Psoas muscle (tissue), 8 donors: Measurements from ENCODE around the gene DNAJC28. TPM values are rescaled to one million over a fixed set of nuclear protein-coding genes. Genes with fewer than 3 reads are reported as not detected.

Experiments used
- ATAC-seq, 4 donors: fragments of 200-7000 bp; cut with Tn5 transposase; one replicate each; pipeline ENCODE4 v1.9.1; 2020; ENCODE audit warnings: moderate library complexity in 3 of 4, mild to moderate bottlenecking in 2 of 4
- DNase-seq, 2 donors: peaks; one replicate each; pipeline ENCODE4 v3.0.0-alpha.2; 2020
- H3K27ac ChIP-seq: fragments of 200-600 bp; one replicate; pipeline ENCODE4 v1.8.0; 2022
- H3K27me3 ChIP-seq, 3 donors: fragments of 200-600 bp in 1 of 3; one replicate each; pipeline versions ENCODE4 v1.6.1 to v1.8.0; 2013 to 2022; ENCODE audit warnings: low read length in 2 of 3, mild to moderate bottlenecking in 2 of 3, moderate library complexity in 1 of 3; ENCODE audit not compliant: insufficient read depth in 3 of 3
- H3K36me3 ChIP-seq, 2 donors: fragments of 200-600 bp in 1 of 2; one replicate each; pipeline versions ENCODE4 v1.6.1 to v1.8.0; 2013 to 2022; ENCODE audit warnings: low read depth in 1 of 2, mild to moderate bottlenecking in 1 of 2, moderate library complexity in 1 of 2; ENCODE audit not compliant: insufficient read depth in 1 of 2
- H3K4me1 ChIP-seq: fragments of 200-600 bp; one replicate; pipeline ENCODE4 v1.8.0; 2022
- H3K4me3 ChIP-seq: fragments of 200-600 bp; one replicate; pipeline ENCODE4 v1.8.0; 2022; ENCODE audit warnings: mild to moderate bottlenecking
- H3K9me3 ChIP-seq: fragments of 200-600 bp; one replicate; pipeline ENCODE4 v1.8.0; 2022
- WGBS, 3 donors: extraction: QIAGEN DNeasy Blood & Tissue Kit; methylation state at CpG; one replicate each; pipeline versions ENCODE4 v1.1.6 to v1.1.7; 2013; 5-methylcytosine and 5-hydroxymethylcytosine counted together
- intact Hi-C, 2 donors: fragments of 100-400 bp; cut with DNase I; formaldehyde crosslinking; loops; one replicate each; pipeline versions ENCODE4 v1.11.0 to v1.14.2; 2022
- polyA plus RNA-seq, 3 donors: library from polyadenylated mRNA; stranded (reverse); fragments of 200-250 nt; gene quantifications; one replicate each; pipeline ENCODE4 v1.2.3, GENCODE V29; 2013
- total RNA-seq, 4 donors: library from RNA; stranded (reverse); fragmentation: NEBNext Ultra II Directional in 2 of 4; extraction: Animal tissue kit (Norgen Biotek cat#: 25700) in 2 of 4; gene quantifications; one replicate each; pipeline versions ENCODE4 v1.2.1 to v1.2.4, GENCODE V29; 2021 to 2023
- TF ChIP-seq, protein P1 (sequence below): fragments of 200-600 bp; IDR thresholded peaks from one replicate; pipeline ENCODE4 v1.8.0; 2022; ENCODE audit warnings: antibody characterized with exemption
- donor health status: healthy with polysubstance abuse.
- donor health status: DM: no; HTN: no; CAD: no; lungs with moderate emphysema.
- donor health status: Bipolar disorder and iron deficiency.
- donor health status: healthy.
- donor health status: DM: yes; HTN: yes; CAD: no.
- donor health status: DM: no; HTN: no; CAD: no.
- donor health status: DM: no; HTN: no; CAD: no.
- donor health status: DM: yes; HTN: yes; CAD: no.

Gene DNAJC28
- total and polyA plus RNA-seq, 7 donors: 2.9 to 7.6 (median 3.2) TPM

DNA sequence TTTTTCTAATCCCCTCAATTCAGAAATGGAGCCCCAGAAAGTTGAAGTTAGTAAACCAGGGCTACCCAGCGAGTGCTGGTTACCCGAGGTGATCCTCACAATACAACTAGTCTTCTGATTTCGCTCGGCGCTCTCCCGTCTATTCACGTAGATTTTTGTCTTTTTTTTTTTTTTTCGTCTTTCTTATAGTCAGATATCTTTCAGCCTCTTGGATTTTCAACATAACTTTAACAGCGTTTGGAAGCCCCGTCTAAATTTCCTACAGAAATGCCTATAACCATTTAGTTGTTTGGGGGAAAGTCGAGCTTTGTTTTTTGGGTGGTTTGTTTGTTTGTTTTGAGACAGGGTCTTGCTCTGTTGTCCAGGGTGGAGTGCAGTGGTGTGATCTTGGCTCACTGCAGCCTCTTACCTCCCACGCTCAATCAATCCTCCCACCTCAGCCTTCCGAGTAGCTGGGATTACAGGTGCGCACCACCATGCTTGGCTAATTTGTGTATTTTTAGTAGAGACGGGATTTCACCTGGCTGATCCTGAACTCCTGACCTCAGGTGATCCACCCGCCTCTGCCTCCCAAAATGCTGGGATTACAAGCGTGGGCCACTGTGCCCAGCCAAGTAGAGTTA is 10.9 kb downstream of the DNAJC28 start:
- Histone ChIP-seq H3K9me3 (no peaks in the 10 kb centered on the region), H3K27ac (peak overlapping the region; percentile 94), H3K27me3 (no peaks in the 10 kb centered on the region), H3K4me3 (peak overlapping the region; percentile 81), H3K36me3 (no peaks in the 10 kb centered on the region), H3K4me1 (peaks cover 6% of the 10 kb centered on the region)
- TF ChIP-seq, protein P1, sequence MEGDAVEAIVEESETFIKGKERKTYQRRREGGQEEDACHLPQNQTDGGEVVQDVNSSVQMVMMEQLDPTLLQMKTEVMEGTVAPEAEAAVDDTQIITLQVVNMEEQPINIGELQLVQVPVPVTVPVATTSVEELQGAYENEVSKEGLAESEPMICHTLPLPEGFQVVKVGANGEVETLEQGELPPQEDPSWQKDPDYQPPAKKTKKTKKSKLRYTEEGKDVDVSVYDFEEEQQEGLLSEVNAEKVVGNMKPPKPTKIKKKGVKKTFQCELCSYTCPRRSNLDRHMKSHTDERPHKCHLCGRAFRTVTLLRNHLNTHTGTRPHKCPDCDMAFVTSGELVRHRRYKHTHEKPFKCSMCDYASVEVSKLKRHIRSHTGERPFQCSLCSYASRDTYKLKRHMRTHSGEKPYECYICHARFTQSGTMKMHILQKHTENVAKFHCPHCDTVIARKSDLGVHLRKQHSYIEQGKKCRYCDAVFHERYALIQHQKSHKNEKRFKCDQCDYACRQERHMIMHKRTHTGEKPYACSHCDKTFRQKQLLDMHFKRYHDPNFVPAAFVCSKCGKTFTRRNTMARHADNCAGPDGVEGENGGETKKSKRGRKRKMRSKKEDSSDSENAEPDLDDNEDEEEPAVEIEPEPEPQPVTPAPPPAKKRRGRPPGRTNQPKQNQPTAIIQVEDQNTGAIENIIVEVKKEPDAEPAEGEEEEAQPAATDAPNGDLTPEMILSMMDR: no peak
- DNase-seq (no peak), ATAC-seq (no peak)
- WGBS, 3 donors: 32 to 35% (median 32%) methylated on average over 17 of the region's 17 CpGs
- intact Hi-C loops: no loop called here

DNA sequence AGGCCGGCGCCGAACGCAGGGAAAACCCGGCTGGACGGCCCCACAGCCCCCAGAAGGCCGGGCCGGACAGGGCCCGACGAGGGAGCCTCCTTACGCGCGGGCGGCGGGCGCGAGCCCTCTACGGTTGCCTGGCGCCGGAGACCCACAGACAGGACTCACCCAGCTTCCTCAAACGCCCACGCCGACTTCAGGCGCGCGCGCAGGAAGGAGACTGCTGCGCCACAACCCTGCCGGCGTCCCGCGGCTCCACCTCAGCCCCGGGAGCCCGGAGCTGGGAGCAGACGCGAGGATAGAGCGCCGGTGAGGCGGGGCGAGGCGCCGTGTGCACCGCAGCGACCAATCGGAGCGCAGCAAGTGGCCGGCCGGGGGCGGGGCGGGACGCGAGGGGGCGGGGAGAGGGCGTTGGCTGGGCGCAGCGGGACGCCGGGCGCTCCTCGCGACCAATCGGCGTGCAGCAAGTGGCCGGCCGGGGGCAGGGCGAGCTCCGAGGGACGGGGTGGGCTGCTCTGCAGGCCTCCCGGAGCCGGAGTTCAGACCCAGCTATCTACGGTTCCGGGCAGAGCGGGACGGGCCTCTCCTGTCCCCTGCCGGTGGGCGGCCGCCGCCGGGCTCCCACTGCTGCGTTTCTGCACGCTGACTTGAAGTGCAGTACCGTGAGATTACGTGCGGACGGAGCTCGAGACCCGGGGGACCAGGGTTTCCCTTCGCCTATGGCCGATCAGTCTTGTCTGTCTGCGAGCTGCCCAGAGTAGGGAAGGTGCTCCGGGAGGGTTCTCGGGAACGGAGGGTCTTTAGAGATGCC is 11.6 kb downstream of the DNAJC28 start, which contains the start of gene TMEM50B:
TSS of gene TMEM50B (minus strand) at position 296 of the 802 bp plus-strand sequence. CDS start 11,089 bp downstream, outside the sequence.
- peak within 1 kb of the TSS; percentile 81 for H3K4me3 ChIP-seq
- H3K4me1 ChIP-seq: peaks cover 6% of the 10 kb centered on the region
- no peaks in the 10 kb centered on the region for H3K9me3 ChIP-seq
- H3K27me3 ChIP-seq: no peaks in the 10 kb centered on the region
- H3K27ac ChIP-seq: peak within 1 kb of the TSS; percentile 94
- intact Hi-C loops: no loop called here
- TF ChIP-seq, protein P1: peak; percentile 53
- DNase-seq: peak; percentile 97
- H3K36me3 ChIP-seq: no peaks in the 10 kb centered on the region
- 0 to 1% (median 1%) methylated on average over 56 to 93 of the region's 93 CpGs for WGBS, 3 donors
- peak; percentile 96 to 99 (median 98) for ATAC-seq

DNA sequence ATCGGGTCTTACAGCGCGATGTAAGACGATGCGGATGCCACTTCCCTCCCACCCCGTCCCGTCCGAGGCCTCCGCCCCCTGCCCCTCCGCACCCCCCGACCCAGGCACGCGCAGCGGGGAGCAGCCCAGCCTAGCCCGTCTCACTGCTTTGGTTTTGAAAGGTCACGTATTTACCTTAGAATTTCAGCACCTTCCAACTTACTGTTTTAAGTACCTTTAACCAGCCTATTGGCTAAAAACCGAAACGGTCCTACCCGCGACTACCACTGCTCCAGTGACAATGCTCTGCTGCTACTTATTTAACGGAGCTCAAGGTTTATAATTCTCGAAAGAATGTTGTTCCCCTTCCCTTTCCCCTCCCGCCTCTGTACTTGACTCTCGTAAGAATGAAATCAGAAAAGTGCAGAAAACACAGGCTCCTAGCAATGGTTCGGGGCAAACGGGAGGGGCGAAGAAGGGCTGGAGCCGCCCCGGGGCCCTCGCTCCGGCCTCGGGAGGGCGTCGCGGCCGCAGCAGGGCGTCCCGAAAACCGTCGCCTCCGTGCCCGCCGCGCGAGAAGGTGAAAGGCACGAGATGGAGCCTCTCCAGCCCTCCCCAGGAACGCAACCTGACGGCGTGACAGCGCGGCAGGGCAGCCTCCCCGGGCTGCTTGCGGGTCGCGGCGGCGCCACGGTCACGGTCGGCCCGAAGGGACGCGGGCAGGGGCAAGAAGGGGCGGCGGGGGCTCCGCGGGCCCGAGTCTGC is 12.4 kb downstream of the DNAJC28 start:
- peak; percentile 12 to 45 (median 34) for ATAC-seq
- TF ChIP-seq, protein P1: no peak
- intact Hi-C loops: no loop called here
- no peaks in the 10 kb centered on the region for H3K9me3 ChIP-seq
- no peaks in the 10 kb centered on the region for H3K36me3 ChIP-seq
- 0 to 1% (median 0%) methylated on average over 53 to 68 of the region's 68 CpGs for WGBS, 3 donors
- H3K27me3 ChIP-seq: no peaks in the 10 kb centered on the region
- H3K4me1 ChIP-seq: peaks cover 6% of the 10 kb centered on the region
- peak; percentile 29 to 70 for DNase-seq
- H3K4me3 ChIP-seq: peak overlapping the region; percentile 81
- H3K27ac ChIP-seq: peak overlapping the region; percentile 94

DNA sequence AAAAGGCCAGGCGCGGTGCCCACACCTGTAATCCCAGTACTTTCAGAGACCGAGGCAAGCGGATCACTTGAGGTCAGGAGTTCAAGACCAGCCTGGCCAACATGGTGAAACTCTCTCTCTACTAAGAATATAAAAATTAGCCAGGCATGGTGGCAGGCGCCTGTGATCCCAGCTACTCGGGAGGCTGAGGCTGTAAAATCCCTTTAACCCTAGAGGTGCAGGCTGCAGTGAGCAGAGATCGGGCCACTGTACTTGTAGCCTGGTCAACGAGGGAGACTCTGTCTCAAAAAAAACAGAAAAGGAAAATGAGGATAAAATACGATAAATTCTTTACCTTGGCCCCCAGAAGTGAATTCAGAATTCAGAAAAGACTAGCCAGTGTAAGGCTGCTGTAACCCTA is 13.3 kb downstream of the DNAJC28 start:
- H3K36me3 ChIP-seq: no peaks in the 10 kb centered on the region
- no peaks in the 10 kb centered on the region for H3K9me3 ChIP-seq
- TF ChIP-seq, protein P1: no peak
- intact Hi-C loops: no loop called here
- WGBS, 3 donors: 63 to 67% (median 65%) methylated on average over 9 of the region's 9 CpGs
- H3K4me1 ChIP-seq: peaks cover 6% of the 10 kb centered on the region
- DNase-seq: no peak
- peak overlapping the region; percentile 81 for H3K4me3 ChIP-seq
- H3K27me3 ChIP-seq: no peaks in the 10 kb centered on the region
- H3K27ac ChIP-seq: peak overlapping the region; percentile 94
- no peak for ATAC-seq
